GM12878 (cell line): ENCODE results near the gene TMEM244.

Source experiments
- CTCF ChIP-seq, 3 experiments: IDR thresholded peaks in 2 of 3; conservative IDR thresholded peaks in 1 of 3; 2 replicates each; pipeline ENCODE4 v1.5.1; 2011; ENCODE audit warnings: low read depth in 3 of 3, low read length in 3 of 3, mild to moderate bottlenecking in 3 of 3, control low read depth in 2 of 3, moderate library complexity in 2 of 3, inconsistent platforms in 1 of 3, mixed read lengths in 1 of 3; ENCODE audit not compliant: control insufficient read depth in 2 of 3, insufficient read depth in 1 of 3; ENCODE audit errors: extremely low read depth in 1 of 3
- EZH2 ChIP-seq: IDR thresholded peaks from 2 replicates; pipeline ENCODE4 v1.6.1; 2012; ENCODE audit warnings: low read depth, mild to moderate bottlenecking, control low read depth, inconsistent platforms, low read length, borderline replicate concordance; ENCODE audit not compliant: control insufficient read depth
- RAD21 ChIP-seq: IDR thresholded peaks from 2 replicates; pipeline ENCODE4 v1.6.1; 2011; ENCODE audit warnings: mild to moderate bottlenecking, low read depth, low read length, moderate library complexity; ENCODE audit not compliant: insufficient read depth
- REST ChIP-seq: IDR thresholded peaks from 2 replicates; pipeline ENCODE4 v1.6.1; 2012; ENCODE audit warnings: mild to moderate bottlenecking, low read depth, low read length
- SRF ChIP-seq, 2 experiments: IDR thresholded peaks; 2 replicates each; pipeline ENCODE4 v1.6.1; 2011; ENCODE audit warnings: low read depth in 2 of 2, low read length in 2 of 2, mild to moderate bottlenecking in 1 of 2, moderate library complexity in 1 of 2
- STAT1 ChIP-seq: fragments of 450-650 bp; conservative IDR thresholded peaks from 2 replicates; pipeline ENCODE4 v1.6.1; 2014; ENCODE audit warnings: antibody characterized with exemption, mild to moderate bottlenecking

GRCh38 chr6:129846761-129847160 lies 14.4 kb downstream of the TMEM244 start:
- no peak for TF ChIP-seq STAT1
- no peak for TF ChIP-seq EZH2
- no peak for TF ChIP-seq RAD21
- no peak for TF ChIP-seq SRF (IDR thresholded peaks at IDR 0.05; ENCODE audit: low read depth in 2 of 2, low read length in 2 of 2)
- TF ChIP-seq CTCF (IDR thresholded peaks at IDR 0.05 in 2 of 3, conservative IDR thresholded peaks at IDR 0.05 in 1 of 3; ENCODE audit: control insufficient read depth in 2 of 3, extremely low read depth in 1 of 3, insufficient read depth in 1 of 3, low read depth in 3 of 3, low read length in 3 of 3), result no peak
- no peak for TF ChIP-seq REST
